HG02642 (cell line): ENCODE results near the gene YIPF6.
A peak's percentile ranks its signal among the peaks of the same experiment; 100 is the strongest.
"Not testable (repeated sequence)": the region's sequence is repeated elsewhere in the genome, so short reads cannot be mapped to it uniquely, and the experiment has no call there.

Experiments used
- ATAC-seq: cut with Tn5 transposase; IDR thresholded peaks from one replicate; pipeline ENCODE4 v1.9.1; 2021; ENCODE audit warnings: mild to moderate bottlenecking; ENCODE audit not compliant: unreplicated experiment, poor library complexity

The YIPF6 gene, protein sequence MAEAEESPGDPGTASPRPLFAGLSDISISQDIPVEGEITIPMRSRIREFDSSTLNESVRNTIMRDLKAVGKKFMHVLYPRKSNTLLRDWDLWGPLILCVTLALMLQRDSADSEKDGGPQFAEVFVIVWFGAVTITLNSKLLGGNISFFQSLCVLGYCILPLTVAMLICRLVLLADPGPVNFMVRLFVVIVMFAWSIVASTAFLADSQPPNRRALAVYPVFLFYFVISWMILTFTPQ

DNA sequence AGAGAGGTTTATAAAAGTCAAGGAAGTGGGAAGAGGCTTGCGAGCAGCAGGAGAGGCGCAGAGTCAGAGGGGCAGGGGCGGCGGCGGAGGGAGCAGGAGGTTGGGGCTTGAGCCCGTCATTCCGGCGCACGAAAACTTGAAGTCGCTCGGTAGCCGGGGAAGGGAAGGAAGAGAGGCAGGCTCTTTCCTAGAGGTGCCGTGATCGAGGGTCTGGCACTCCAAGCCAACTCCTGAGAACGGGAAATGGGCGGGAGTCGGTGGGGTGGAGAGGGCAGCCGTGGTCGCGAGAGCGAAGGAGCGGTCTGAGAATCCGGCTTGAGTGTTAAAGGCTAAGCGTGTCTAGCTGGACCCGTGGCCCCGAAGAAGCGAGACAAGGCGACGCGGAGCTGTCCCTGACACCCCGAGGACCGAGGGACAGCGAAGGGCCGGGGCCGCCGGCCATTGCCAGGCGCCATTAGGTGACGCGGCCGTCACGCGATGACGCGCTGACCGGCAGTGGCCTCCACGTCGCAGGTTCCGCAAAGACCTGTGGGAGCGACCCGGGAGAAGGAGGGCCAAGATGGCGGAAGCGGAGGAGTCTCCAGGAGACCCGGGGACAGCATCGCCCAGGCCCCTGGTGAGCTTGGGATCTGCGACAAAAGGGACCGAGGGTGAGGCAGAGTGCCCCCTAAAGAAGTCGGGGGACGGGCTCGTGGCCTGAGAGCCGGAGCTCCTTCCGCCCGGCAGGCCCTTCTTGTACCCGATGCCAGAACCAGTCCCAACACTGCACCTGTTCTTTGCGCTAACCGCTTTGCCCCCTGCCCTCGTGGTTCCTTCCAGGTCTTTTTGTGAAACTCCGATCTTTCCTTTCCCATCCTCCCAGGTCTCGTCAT lies at the start of gene YIPF6:
TSS of gene YIPF6 (plus strand) at position 544 of the 872 bp plus-strand sequence. CDS start at position 560, 16 bp downstream.
- peak; percentile 99 for ATAC-seq

DNA sequence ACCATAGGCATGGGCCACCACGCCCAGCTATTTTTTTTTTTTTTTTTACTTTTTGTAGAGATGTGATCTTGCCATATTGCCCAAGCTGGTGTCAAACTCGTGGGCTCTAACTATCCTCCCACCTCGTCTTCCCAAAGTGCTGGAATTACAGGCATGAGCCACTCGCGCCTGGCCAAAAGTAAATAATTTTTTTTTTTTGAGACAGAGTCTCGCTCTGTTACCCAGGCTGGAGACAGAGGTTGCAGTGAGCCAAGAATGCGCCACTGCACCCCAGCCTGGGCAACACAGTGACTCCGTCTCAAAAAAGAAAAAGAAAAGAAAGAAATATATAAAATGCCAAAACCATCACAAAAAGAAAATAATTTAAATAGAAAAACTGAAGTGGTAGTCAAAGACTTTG lies 47.1 kb upstream of the YIPF6 start:
- ATAC-seq: no peak

DNA sequence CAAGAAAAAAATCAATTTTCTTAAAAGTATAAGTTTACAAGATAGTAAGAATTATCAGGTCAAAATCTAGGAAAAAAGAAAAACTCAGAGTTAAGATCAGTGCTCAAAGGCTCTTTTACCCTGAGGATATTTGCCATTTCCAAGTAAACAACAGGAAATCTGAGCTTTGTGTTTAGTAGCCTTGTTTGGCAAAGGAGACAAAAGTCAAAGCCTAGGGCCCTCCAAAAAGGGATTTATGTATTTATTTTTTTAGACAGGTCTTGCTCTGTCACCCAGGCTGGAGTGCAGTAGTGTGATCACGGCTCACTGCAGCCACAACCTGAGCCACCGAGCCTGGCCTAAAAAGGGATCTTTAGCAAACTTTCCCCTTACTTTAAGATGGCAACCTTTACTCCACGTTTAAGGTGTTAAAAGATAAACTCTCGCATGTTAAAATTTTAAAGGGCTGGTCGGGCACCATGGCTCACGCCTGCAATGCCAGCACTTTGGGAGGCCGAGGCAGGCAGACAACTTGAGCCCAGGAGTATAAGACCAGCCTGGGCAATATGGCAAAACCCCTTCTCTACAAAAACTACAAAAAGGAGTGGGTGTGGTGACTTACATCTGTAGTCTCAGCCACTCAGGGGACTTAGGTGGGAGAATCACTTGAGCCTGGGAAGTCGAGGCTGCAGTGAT lies 44.2 kb upstream of the YIPF6 start:
- ATAC-seq: no peak

DNA sequence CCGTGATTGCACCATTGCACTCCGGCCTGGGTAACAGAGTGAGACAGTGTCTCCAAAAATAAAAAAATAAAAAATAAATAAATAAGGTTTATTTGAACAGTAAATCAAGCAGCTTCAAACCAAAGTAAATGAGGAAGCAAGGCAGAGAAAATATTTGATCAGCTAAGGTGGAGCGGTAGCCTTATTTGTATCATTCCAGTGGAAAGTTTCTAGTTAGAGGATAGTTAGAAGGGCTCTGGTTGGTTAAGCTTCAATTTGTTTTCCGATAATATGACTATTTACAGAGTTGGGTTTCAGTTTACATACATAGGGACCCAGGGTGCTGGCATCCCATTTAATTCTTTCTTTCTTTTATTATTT lies 43.7 kb upstream of the YIPF6 start:
- ATAC-seq: no peak

DNA sequence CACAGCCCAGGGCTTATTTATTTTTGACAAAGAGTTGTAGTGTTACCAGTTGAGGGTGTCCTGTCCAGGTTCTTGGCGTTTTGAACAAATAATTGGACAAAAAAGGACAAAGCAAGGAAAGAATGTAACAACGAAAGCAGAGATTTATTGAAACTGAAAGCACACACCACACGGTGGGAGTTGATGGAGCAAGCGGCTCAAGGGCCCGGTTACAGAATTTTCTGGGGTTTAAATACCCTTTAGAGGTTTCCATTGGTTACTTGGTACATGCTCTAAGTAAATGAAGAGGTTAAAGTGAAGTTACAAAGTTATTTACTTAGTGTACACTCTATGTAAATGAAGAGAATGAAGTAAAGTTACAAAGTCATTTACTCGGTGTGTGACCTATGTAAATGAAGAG lies 37.8 kb upstream of the YIPF6 start:
- ATAC-seq: no peak

DNA sequence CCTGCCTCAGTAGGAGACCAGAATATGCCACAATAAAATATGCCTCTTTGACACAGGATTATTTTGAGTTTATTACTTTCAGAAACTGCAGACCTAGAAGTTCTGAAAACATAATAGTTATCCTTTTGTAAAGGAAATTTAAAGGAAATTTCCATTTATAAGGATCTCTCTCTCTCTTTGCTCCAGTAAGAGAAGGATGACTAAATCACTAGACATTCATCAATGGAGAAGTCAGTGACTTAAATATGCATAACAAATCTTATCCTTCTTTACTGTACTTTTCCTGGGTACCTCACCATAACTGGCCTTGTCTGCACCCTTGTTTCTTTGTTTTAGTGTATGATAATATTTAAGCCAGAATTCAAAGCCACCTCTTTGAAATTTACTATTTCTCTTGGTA lies 37.3 kb upstream of the YIPF6 start:
- no peak for ATAC-seq

DNA sequence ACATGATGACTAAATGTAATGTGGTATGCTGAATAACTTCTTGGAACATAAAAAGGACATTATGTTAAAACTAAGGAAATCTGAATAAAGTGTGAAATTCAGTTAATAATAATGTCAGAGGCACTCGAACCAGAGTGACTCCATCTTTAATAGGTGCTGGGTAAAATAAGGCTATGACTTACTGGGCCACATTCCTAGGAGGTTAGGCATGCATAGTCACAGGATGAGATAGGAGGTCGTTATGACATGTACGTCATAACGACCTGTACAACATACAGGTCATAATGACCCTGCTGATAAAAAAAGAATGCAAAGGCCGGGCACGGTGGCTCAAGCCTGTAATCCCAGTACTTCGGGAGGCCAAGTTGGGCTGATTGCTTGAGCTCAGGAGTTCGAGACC lies 36.7 kb upstream of the YIPF6 start:
- no peak for ATAC-seq

DNA sequence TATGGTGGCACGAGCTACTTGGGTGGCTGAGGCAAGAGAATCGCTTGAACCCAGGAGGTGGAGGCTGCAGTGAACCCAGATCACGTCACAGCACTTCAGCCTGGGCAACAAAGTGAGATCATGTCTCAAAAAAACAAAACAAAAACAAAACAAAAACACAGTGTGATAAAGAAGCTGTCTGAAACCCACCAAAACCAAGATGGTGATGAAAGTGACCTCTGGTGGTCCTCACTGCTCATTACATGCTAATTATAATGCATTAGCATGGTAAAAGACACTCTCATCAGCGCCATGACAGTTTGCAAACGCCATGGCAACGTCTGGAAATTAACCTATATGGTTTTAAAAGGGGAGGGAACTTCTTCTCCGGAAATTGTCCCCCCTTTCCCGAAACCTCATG lies 36.2 kb upstream of the YIPF6 start:
- peak; percentile 51 for ATAC-seq

DNA sequence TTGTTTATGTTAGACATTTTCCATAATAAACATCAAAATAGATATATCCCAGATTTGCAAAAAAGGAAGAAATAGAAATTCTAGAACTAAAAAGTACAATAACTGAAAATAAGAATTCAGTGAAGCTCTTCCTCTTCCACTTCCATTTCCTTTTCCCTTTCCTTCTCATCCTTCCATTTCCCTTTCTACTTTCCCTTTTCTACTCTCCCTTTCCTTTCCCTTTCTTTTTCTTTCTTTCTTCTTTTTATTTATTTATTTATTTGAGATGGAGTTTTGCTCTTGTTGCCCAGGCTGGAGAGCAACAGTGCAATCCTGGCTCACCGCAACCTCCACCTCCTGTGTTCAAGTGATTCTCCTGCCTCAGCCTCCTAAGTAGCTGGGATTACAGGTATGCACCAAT lies 35.0 kb upstream of the YIPF6 start:
- ATAC-seq: no peak

DNA sequence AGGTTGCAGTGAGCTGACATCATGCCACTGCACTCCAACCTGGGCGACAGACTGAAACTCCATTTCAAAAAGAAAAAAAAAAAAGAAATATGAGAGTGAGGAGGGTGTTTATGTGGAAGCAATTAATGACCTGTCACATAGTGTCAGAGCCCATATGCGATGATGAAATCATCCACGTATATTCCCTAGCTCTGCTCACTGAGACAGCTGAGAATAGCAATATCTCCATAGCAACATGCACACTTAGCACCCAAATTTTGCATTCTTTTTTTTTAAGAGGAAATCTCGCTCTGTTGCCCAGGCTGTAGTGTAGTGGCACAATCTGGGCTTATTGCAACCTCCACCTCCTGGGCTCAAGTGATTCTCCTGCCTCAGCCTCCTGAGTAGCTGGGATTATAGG lies 34.1 kb upstream of the YIPF6 start:
- no peak for ATAC-seq

DNA sequence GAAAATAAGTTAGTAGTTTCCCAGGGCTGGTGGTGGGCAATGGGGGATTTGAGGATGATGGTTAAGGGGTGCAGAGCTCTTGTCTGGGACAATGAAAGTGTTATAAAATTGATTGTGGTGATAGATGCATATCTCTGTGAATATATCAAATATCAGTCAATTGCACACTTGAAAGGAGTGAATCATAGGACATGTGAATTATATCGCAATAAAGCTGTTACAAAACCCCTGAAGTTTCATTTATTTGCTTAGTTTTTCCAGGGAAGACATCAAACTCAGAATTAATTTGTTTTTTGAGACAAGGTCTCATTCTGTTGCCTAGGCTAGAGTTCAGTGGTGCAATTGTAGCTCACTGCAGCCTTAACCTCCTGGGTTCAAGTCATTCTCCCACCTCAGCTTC lies 17.9 kb upstream of the YIPF6 start:
- no peak for ATAC-seq

DNA sequence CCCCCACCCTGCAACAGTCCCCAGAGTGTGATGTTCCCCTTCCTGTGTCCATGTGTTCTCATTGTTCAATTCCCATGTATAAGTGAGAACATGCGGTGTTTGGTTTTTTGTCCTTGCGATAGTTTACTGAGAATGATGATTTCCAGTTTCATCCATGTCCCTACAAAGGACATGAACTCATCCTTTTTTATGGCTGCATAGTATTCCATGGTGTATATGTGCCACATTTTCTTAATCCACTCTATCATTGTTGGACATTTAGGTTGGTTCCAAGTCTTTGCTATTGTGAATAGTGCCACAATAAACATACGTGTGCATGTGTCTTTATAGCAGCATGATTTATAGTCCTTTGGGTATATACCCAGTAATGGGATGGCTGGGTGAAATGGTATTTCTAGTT lies 12.7 kb upstream of the YIPF6 start:
- ATAC-seq: not testable (repeated sequence)

DNA sequence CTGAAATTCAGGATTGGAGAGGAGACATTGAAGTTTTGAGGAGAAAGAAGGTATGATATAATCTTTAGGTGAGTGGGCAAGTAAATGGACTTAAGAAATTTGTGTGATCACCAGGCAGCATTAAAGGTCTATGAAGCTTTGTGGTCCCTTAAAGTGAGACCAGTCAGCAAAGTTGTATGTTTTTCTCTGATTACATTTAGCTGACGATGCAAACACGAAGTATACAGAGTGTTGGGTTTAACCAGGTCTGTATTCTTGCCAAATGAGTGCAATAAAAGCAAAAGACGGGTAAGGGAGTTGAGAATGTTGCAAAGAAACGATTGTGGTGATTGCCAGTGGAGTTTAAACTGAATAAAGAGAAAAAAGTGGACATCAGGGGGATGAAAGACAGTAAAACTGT lies 11.6 kb upstream of the YIPF6 start:
- no peak for ATAC-seq

DNA sequence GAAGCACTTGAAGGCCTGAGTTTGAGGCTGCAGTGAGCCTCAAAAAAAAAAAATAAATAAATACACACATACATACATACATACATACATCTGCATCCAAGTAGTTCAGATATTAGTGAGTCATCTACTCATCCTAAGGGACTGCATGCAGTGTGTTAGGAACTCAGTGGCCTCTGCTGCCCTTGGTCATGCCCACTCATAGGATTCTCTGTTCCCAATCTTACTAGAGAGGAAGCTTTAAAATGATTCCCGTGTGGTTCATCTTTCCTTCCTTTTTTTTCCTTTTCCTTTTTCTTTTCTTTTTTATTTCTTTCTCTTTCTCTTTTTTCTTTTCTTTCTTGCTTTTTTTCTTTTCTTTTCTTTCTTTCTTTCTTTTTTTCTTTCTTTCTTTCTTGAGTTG lies 10.9 kb upstream of the YIPF6 start:
- no peak for ATAC-seq

DNA sequence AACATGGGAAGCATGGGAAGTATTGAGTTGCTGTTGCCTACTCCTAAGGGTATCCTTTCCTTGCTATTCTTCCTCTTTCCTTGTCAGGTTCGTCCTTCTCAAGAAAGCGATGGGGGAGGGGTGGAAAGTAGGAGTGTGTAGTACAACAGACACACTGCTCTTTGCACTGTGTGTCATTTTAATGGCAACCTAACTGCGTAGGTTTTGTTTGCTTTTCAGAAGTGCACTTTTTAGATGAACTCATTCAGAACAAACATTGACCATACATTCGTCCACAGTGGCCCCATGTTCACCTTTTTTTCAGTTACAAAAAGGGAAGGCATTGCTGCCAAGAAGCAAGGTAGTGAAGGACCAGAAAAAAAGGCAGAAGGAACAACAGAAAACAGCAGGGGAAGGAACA lies 10.2 kb upstream of the YIPF6 start:
- ATAC-seq: no peak

DNA sequence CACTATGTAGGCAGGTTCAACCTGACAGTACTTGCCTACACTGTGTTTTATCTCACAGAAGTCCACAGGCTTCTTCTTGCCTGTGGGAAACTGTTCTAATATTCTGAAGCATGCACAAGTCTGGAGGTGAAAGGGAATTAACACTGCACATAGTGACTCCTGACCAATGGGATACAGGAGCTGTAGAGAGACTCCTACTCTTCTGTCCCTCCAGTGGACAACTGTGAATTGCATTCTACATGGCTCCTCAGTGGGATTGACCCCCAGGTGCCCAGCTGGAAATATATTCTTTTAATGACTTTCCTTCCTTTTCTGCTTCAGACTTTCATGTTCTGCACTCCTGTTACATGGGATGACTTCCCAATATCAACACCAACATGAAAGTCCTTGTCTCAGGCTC lies 8.2 kb upstream of the YIPF6 start:
- ATAC-seq: peak; percentile 51

DNA sequence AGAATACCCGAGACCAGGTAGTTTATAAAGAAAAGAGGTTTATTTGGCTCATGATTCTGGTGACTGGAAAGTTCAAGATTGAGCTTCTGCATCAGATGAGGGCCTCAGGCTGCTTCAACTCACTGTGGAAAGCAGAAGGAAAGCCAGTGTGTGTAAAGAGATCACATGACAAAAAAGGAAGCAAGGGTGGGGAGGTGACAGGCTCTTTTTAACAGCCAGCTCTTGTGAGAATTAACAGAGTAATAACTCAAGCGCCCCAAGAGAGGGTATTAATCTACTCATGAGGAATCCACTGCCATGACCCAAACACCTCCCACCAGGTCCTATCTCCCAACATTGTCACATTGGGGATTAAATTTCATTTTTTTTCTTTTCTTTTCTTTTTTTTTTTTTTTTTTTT lies 6.3 kb upstream of the YIPF6 start:
- ATAC-seq: no peak

DNA sequence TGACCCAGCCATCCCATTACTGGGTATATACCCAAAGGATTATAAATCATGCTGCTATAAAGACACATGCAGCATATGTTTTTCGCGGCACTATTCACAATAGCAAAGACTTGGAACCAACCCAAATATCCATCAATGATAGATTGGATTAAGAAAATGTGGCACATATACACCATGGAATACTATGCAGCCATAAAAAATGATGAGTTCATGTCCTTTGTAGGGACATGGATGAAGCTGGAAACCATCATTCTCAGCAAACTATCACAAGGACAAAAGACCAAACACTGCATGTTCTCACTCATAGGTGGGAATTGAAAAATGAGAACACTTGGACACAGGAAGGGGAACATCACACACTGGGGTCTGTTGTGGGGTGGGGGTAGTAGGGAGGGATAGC lies 5.1 kb upstream of the YIPF6 start:
- not testable (repeated sequence) for ATAC-seq

DNA sequence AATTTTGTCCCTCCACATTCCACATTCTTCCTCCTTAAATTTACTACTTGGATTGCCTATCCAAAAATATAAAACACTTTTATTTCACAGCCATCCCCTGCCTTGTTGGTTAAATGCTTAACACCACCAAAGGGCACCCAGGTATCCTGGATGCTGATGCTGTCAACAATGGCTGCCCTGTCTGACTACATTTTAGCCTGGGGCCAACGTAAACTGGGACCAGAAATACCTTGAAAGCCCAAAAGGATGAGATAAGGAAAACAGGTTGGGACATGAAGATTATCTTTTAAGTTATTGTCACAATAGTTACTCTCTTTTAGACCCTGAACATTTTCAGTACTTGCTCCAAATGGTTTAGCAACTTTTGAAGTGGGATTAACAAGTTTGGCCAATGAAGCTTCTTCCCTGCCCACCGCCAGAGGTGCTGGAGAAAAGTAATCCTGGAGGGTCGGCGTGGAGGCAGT lies 775 bp upstream of the YIPF6 start:
- no peak for ATAC-seq

DNA sequence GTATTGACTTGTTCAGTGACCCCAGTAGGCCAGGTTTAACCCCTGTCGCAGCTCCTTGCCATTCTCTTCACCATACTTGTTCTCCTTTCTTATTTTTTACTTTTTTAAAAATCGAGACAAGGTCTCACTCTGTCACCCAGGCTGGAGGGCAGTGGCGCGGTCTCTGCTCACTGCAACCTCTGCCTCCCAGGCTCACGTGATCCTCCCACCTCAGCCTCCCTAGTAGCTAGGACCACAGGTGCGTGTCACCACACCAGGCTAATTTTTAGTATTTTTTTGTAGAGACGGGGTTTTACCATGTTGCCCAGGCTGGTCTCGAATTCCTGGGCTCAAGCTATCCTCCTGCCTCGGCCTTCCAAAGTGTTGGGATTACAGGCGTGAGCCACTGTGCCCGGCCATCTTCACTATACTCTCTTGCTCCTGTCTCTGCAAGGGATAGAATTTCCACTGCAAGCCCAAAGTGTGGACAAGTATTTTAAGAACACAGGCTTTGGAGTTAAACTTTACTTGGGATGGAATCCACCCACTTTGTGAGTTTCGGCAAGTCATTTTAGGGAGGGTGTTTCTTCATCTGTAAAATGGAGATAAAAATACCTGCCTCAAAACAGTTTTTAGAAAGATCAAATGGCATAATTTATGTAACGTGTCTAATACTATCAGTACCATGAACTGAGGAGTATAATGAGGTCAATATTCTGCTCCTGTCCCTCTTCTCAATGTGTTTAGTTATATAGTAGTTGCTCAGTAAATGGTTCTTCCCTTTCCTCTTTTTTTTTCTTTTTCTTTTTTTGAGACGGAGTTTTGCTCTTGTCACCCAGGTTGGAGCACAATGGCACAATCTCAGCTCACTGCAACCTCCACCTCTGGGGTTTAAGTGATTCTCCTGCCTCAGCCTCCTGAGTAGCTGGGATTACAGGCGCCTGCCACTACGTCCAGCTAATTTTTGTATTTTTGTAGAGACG lies 973 bp downstream of the YIPF6 start:
- no peak for ATAC-seq
